HG02981 (cell line): ENCODE measurements around the gene OR51I2.
A peak's percentile ranks its signal among the peaks of the same experiment; 100 is the strongest.

Experiments
- ATAC-seq: cut with Tn5 transposase; IDR thresholded peaks from one replicate; pipeline ENCODE4 v1.9.1; 2021; ENCODE audit warnings: mild to moderate bottlenecking, moderate library complexity; ENCODE audit not compliant: unreplicated experiment

OR51I2 gene

GRCh38 chr11:5449023-5449422, at the start of gene OR51I2:
Gene OR51I2 (plus strand): TSS chr11:5449323. CDS start chr11:5453489, 4,166 bp downstream.
- no peak for ATAC-seq

- no peak for ATAC-seq
Measured at GRCh38 chr11:5405173-5405572, 44.0 kb upstream of the OR51I2 start.

GRCh38 chr11:5420993-5421392, 28.1 kb upstream of the OR51I2 start:
- ATAC-seq = no peak

- ATAC-seq = no peak
Measured at GRCh38 chr11:5421811-5422210, 27.3 kb upstream of the OR51I2 start, which contains the start of gene OR51Q1. Gene OR51Q1 (plus strand): TSS chr11:5422111. CDS start chr11:5422201, 90 bp downstream.

GRCh38 chr11:5423131-5423530, 26.0 kb upstream of the OR51I2 start:
- ATAC-seq = no peak

- no peak for ATAC-seq
Measured at GRCh38 chr11:5441414-5441813, 7.7 kb upstream of the OR51I2 start, which contains the start of gene OR51I1. Gene OR51I1 (minus strand): TSS chr11:5441514. CDS start chr11:5441514, 0 bp downstream.

- ATAC-seq = no peak
Measured at GRCh38 chr11:5443835-5444393, 5.2 kb upstream of the OR51I2 start.

GRCh38 chr11:5449432-5449831, 309 bp downstream of the OR51I2 start:
- no peak for ATAC-seq

- no peak for ATAC-seq
Measured at GRCh38 chr11:5460983-5461621, 12.0 kb downstream of the OR51I2 start.

- no peak for ATAC-seq
Measured at GRCh38 chr11:5467527-5467926, 18.4 kb downstream of the OR51I2 start.

- ATAC-seq = no peak
Measured at GRCh38 chr11:5473921-5474320, 24.8 kb downstream of the OR51I2 start.

- peak; percentile 91 for ATAC-seq
Measured at GRCh38 chr11:5476186-5476819, 27.2 kb downstream of the OR51I2 start.

- ATAC-seq = no peak
Measured at GRCh38 chr11:5486003-5486402, 36.9 kb downstream of the OR51I2 start.

- ATAC-seq = no peak
Measured at GRCh38 chr11:5486421-5486820, 37.3 kb downstream of the OR51I2 start.

GRCh38 chr11:5488385-5488784, 39.3 kb downstream of the OR51I2 start, which contains the start of gene OR52D1:
Gene OR52D1 (plus strand): TSS chr11:5488685. CDS start chr11:5488707, 22 bp downstream.
- ATAC-seq = no peak

- no peak for ATAC-seq
Measured at GRCh38 chr11:5488798-5489399, 39.8 kb downstream of the OR51I2 start.

GRCh38 chr11:5489576-5490357, 40.6 kb downstream of the OR51I2 start:
- no peak for ATAC-seq

- ATAC-seq = no peak
Measured at GRCh38 chr11:5499671-5500070, 50.5 kb downstream of the OR51I2 start.

- no peak for ATAC-seq
Measured at GRCh38 chr11:5500393-5500801, 51.3 kb downstream of the OR51I2 start.

GRCh38 chr11:5504403-5504921, 55.3 kb downstream of the OR51I2 start:
- ATAC-seq = no peak
